ENCODE results near the gene CHMP4B.

Gene CHMP4B

DNA sequence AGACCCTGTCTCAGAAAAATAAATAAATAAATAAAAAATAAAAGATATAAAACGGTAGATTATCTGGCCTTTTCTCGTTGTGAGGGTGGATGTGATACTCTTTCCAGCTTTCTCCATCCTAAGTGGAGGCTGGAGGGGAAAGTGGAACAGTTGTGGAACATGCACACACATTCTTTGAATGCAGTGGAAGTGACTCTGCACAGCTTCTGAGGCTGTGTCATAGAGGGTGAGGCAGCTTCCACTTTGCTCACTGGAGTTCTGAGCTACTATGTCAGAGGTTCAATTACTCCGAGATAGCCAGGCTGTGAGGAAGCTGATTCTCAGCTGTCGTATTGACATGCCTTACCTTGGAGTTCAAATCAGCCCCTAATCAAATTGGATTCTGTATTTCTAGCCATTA, 82.2 kb downstream of the CHMP4B start:
- no peak overlapping the region for H3K4me3 ChIP-seq (ENCODE audit: control insufficient read depth, low read depth, low read length)
- peak; percentile 30 for DNase-seq (ENCODE audit: low read depth)
- TF ChIP-seq, protein P1, sequence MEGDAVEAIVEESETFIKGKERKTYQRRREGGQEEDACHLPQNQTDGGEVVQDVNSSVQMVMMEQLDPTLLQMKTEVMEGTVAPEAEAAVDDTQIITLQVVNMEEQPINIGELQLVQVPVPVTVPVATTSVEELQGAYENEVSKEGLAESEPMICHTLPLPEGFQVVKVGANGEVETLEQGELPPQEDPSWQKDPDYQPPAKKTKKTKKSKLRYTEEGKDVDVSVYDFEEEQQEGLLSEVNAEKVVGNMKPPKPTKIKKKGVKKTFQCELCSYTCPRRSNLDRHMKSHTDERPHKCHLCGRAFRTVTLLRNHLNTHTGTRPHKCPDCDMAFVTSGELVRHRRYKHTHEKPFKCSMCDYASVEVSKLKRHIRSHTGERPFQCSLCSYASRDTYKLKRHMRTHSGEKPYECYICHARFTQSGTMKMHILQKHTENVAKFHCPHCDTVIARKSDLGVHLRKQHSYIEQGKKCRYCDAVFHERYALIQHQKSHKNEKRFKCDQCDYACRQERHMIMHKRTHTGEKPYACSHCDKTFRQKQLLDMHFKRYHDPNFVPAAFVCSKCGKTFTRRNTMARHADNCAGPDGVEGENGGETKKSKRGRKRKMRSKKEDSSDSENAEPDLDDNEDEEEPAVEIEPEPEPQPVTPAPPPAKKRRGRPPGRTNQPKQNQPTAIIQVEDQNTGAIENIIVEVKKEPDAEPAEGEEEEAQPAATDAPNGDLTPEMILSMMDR (conservative IDR thresholded peaks at IDR 0.05; ENCODE audit: control insufficient read depth, insufficient read depth, low read depth, low read length): no peak

GRCh38 chr20:33894798-33895197, 83.7 kb downstream of the CHMP4B start:
- TF ChIP-seq, protein P1 (conservative IDR thresholded peaks at IDR 0.05; ENCODE audit: control insufficient read depth, insufficient read depth, low read depth, low read length): no peak
- no peak overlapping the region for H3K4me3 ChIP-seq (ENCODE audit: control insufficient read depth, low read depth, low read length)
- no peak for DNase-seq (ENCODE audit: low read depth)

DNA sequence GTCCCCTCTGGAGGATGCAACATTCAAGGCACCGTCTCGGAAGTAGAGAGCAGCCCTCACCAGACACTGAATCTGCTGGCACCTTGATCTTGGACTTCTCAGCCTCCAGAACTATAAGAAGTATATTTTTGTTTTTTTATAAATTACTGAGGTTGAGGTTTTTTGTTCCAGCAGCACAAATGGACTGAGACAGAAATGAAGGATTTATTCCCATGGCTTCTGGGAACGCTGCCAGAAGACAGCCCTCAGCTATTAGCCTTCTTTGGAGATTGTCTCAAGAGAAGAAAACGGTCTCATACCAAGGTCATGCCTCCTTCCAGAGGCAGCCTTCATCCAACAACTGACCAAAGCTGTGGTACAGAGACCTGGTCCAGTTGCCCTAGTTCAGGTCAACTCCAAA, 85.4 kb downstream of the CHMP4B start:
- no peak overlapping the region for H3K4me3 ChIP-seq (ENCODE audit: control insufficient read depth, low read depth, low read length)
- peak; percentile 16 for DNase-seq (ENCODE audit: low read depth)
- TF ChIP-seq, protein P1 (conservative IDR thresholded peaks at IDR 0.05; ENCODE audit: control insufficient read depth, insufficient read depth, low read depth, low read length): no peak

DNA sequence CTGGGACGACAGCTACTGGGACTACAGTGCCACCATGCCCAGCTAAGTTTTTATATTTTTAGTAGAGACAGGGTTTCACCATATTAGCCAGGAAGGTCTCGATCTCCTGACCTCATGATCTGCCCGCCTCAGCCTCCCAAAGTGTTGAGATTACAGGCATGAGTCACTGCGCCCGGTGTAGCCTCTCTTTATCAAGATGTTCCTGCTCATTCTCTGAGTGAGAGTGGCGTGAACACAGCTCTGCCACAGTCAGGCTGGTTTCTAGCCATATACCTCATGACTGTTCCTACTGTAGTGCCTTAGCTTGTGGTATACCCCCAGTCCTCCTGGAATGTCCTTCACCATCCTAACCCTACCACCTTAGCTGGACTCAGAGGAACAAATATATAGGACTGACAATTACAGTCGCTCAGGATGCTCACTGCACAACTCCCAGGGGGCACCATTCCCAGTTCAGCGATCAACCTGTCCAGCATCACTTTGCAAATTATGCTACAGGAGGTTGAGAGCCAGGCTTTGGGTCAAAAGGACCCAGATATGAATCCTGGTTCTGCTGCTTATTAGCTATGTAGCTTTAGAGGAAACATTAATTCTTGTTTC, 86.3 kb downstream of the CHMP4B start:
- no peak for DNase-seq (ENCODE audit: low read depth)
- H3K4me3 ChIP-seq (ENCODE audit: control insufficient read depth, low read depth, low read length): no peak overlapping the region
- TF ChIP-seq, protein P1 (conservative IDR thresholded peaks at IDR 0.05; ENCODE audit: control insufficient read depth, insufficient read depth, low read depth, low read length): no peak

- TF ChIP-seq, protein P1 (conservative IDR thresholded peaks at IDR 0.05; ENCODE audit: control insufficient read depth, insufficient read depth, low read depth, low read length): no peak
- DNase-seq (ENCODE audit: low read depth): no peak
- H3K4me3 ChIP-seq (ENCODE audit: control insufficient read depth, low read depth, low read length): no peak overlapping the region
Observed at GRCh38 chr20:33899106-33899505, 88.0 kb downstream of the CHMP4B start.

DNA sequence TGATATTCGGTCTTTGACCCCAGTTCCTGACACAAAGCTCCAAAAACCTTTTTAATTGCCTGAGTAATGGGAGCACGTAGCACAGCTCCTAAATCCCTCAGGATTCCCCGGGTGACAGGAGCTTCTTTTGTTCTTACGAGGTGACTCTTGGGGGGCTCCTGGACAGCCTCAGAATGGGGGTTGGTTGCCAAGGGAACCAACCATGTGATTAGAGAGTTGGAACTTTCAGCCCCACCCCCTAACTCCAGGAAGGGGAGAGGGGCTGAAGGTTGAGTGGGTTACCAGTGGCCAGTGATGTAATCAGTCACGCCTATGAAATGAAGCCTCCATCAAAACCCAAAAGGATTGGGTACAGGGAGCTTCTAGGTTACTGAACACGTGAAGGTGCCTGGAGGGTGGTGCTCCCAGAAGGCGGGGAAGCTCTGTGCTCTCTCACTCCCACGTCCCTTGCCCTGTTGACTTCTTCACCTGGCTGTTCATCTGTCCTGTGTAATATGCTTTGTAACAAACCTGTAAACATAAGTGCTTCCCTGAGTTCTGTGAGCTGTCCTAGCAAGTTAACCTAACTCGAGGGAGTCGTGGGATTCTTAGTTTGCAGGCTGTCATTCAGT, 89.5 kb downstream of the CHMP4B start:
- TF ChIP-seq, protein P1 (conservative IDR thresholded peaks at IDR 0.05; ENCODE audit: control insufficient read depth, insufficient read depth, low read depth, low read length): no peak
- no peak for DNase-seq (ENCODE audit: low read depth)
- no peak overlapping the region for H3K4me3 ChIP-seq (ENCODE audit: control insufficient read depth, low read depth, low read length)
